Astrocyte (in vitro differentiated cells and primary cell): ENCODE results near the gene R3HDML. TPM values are rescaled to one million over a fixed set of nuclear protein-coding genes. Genes with fewer than 3 reads are reported as not detected.
"Not testable (repeated sequence)": the region's sequence is repeated elsewhere in the genome, so short reads cannot be mapped to it uniquely, and the experiment has no call there.

Source experiments
- DNase-seq: peaks from one replicate; pipeline ENCODE4 v3.0.0-alpha.2; 2010; ENCODE audit warnings: low read depth
- FAIRE-seq: peaks from 2 replicates; lab custom pipeline; 2011; peaks lifted over from hg19 to GRCh38; lab: Jason Lieb, UNC
- H2AFZ ChIP-seq: 2 replicates; pipeline ENCODE4 v1.6.0; 2012; ENCODE audit warnings: low read depth, low read length, inconsistent platforms
- H3K27ac ChIP-seq: 2 replicates; pipeline ENCODE4 v1.5.1; 2011; ENCODE audit warnings: low read depth, low read length, inconsistent platforms
- H3K27me3 ChIP-seq: 2 replicates; pipeline ENCODE4 v1.6.0; 2011; ENCODE audit warnings: low read length, inconsistent platforms; ENCODE audit not compliant: insufficient read depth
- H3K36me3 ChIP-seq: 2 replicates; pipeline ENCODE4 v1.5.1; 2011; ENCODE audit warnings: low read length, inconsistent platforms; ENCODE audit not compliant: insufficient read depth
- H3K4me1 ChIP-seq: 2 replicates; pipeline ENCODE4 v1.5.1; 2011; ENCODE audit warnings: low read length, inconsistent platforms; ENCODE audit not compliant: insufficient read depth
- H3K4me2 ChIP-seq: 2 replicates; pipeline ENCODE4 v1.6.0; 2012; ENCODE audit warnings: low read length, inconsistent platforms
- H3K4me3 ChIP-seq: 2 replicates; pipeline ENCODE4 v1.5.1; 2011; ENCODE audit warnings: low read depth, mild to moderate bottlenecking, low read length, inconsistent platforms; ENCODE audit not compliant: insufficient read depth
- H3K79me2 ChIP-seq: 2 replicates; pipeline ENCODE4 v1.6.0; 2012; ENCODE audit warnings: mild to moderate bottlenecking, low read length, inconsistent platforms; ENCODE audit not compliant: insufficient read depth
- H3K9ac ChIP-seq: 2 replicates; pipeline ENCODE4 v1.6.0; 2012; ENCODE audit warnings: mild to moderate bottlenecking, low read length, inconsistent platforms
- H3K9me3 ChIP-seq: 2 replicates; pipeline ENCODE4 v1.5.1; 2012; ENCODE audit warnings: low read depth, mild to moderate bottlenecking, low read length, inconsistent platforms; ENCODE audit not compliant: insufficient read depth
- H4K20me1 ChIP-seq: 2 replicates; pipeline ENCODE4 v1.6.0; 2012; ENCODE audit warnings: low read length, inconsistent platforms; ENCODE audit not compliant: insufficient read depth
- H3K27ac Mint-ChIP-seq: one replicate; pipeline ENCODE4 v1.8.0; 2021; ENCODE audit warnings: mild to moderate bottlenecking, mixed read lengths; ENCODE audit not compliant: unreplicated experiment
- H3K27me3 Mint-ChIP-seq: one replicate; pipeline ENCODE4 v1.8.0; 2021; ENCODE audit warnings: low read depth, mixed read lengths; ENCODE audit not compliant: unreplicated experiment
- H3K36me3 Mint-ChIP-seq: one replicate; pipeline ENCODE4 v1.8.0; 2021; ENCODE audit warnings: low read depth, mixed read lengths; ENCODE audit not compliant: unreplicated experiment
- H3K4me1 Mint-ChIP-seq: one replicate; pipeline ENCODE4 v1.8.0; 2021; ENCODE audit warnings: low read depth, mixed read lengths; ENCODE audit not compliant: unreplicated experiment
- H3K4me3 Mint-ChIP-seq: one replicate; pipeline ENCODE4 v1.8.0; 2021; ENCODE audit warnings: mild to moderate bottlenecking, moderate library complexity, mixed read lengths; ENCODE audit not compliant: unreplicated experiment
- H3K9me3 Mint-ChIP-seq: one replicate; pipeline ENCODE4 v1.8.0; 2021; ENCODE audit warnings: mild to moderate bottlenecking, mixed read lengths; ENCODE audit not compliant: unreplicated experiment
- CTCF ChIP-seq: IDR thresholded peaks from 2 replicates; pipeline ENCODE4 v1.5.1; 2011; ENCODE audit warnings: low read depth, mild to moderate bottlenecking, inconsistent platforms, low read length, moderate library complexity; ENCODE audit not compliant: insufficient read depth
- EZH2 ChIP-seq: IDR thresholded peaks from 2 replicates; pipeline ENCODE4 v1.6.1; 2012; ENCODE audit warnings: mild to moderate bottlenecking, low read length, inconsistent platforms; ENCODE audit not compliant: insufficient read depth
- total RNA-seq: library from RNA; stranded (reverse); gene quantifications from 2 replicates; pipeline ENCODE4 v1.2.1, GENCODE V29; 2021

Gene R3HDML
- total RNA-seq, 1 donor from 2014 or later = 0.25 TPM

GRCh38 chr20:44297721-44298120 is 39.1 kb upstream of the R3HDML start:
- Histone ChIP-seq H3K4me3 (no peak overlapping the region), H3K9me3 (no peaks in the 10 kb centered on the region), H3K9ac (no peak overlapping the region), H3K4me1 (no peaks in the 10 kb centered on the region), H2AFZ (no peak overlapping the region), H3K27ac (no peak overlapping the region), H3K4me2 (no peak overlapping the region), H3K36me3 (no peaks in the 10 kb centered on the region), H3K27me3 (no peaks in the 10 kb centered on the region), H3K79me2 (no peaks in the 10 kb centered on the region), H4K20me1 (peaks cover 6% of the 10 kb centered on the region)
- Mint-ChIP-seq H3K4me3 (no peak overlapping the region), H3K27me3 (no peaks in the 10 kb centered on the region), H3K4me1 (peaks cover 2% of the 10 kb centered on the region), H3K9me3 (no peaks in the 10 kb centered on the region), H3K27ac (no peak overlapping the region), H3K36me3 (peaks cover 2% of the 10 kb centered on the region)
- TF ChIP-seq CTCF (no peak), EZH2 (no peak)
- no peak for FAIRE-seq
- no peak for DNase-seq

- H3K79me2 ChIP-seq, H3K36me3 Mint-ChIP-seq, H3K27ac Mint-ChIP-seq, H3K9ac ChIP-seq, H3K27ac ChIP-seq, H3K4me1 Mint-ChIP-seq, H3K4me3 Mint-ChIP-seq, H3K4me1 ChIP-seq, H4K20me1 ChIP-seq, DNase-seq, H2AFZ ChIP-seq, H3K27me3 Mint-ChIP-seq, H3K9me3 ChIP-seq, H3K4me3 ChIP-seq, H3K4me2 ChIP-seq, H3K9me3 Mint-ChIP-seq, H3K36me3 ChIP-seq, H3K27me3 ChIP-seq, FAIRE-seq: not testable (repeated sequence)
Observed at GRCh38 chr20:44299011-44299535, 37.8 kb upstream of the R3HDML start.

GRCh38 chr20:44301285-44301684 is 35.6 kb upstream of the R3HDML start:
- H3K27me3 Mint-ChIP-seq = no peaks in the 10 kb centered on the region
- no peaks in the 10 kb centered on the region for H3K27me3 ChIP-seq

More at GRCh38 chr20:44301285-44301684, 35.6 kb upstream of the R3HDML start:
- Mint-ChIP-seq H3K4me1 (peaks cover 2% of the 10 kb centered on the region), H3K9me3 (no peaks in the 10 kb centered on the region), H3K36me3 (peaks cover 2% of the 10 kb centered on the region), H3K27ac (no peak overlapping the region), H3K4me3 (no peak overlapping the region)
- Histone ChIP-seq H3K79me2 (no peaks in the 10 kb centered on the region), H3K4me1 (no peaks in the 10 kb centered on the region), H3K4me2 (no peak overlapping the region), H3K27ac (no peak overlapping the region), H3K4me3 (no peak overlapping the region), H3K9ac (no peak overlapping the region), H4K20me1 (peaks cover 6% of the 10 kb centered on the region), H3K9me3 (no peaks in the 10 kb centered on the region), H2AFZ (no peak overlapping the region), H3K36me3 (no peaks in the 10 kb centered on the region)
- FAIRE-seq = no peak
- TF ChIP-seq CTCF = no peak
- DNase-seq = no peak
